GM12801 (cell line): ENCODE results near the gene LRGUK.

Experiments used
- CTCF ChIP-seq: IDR thresholded peaks from one replicate; pipeline ENCODE4 v1.5.1; 2011; ENCODE audit warnings: control low read depth; ENCODE audit not compliant: insufficient read length; ENCODE audit errors: extremely low read depth

LRGUK gene

GRCh38 chr7:134188311-134188710, 61.2 kb downstream of the LRGUK start:
- no peak for TF ChIP-seq CTCF

- TF ChIP-seq CTCF = no peak
These were observed 62.4 kb downstream of the LRGUK start for GRCh38 chr7:134189559-134189958.

- no peak for TF ChIP-seq CTCF
These were observed 64.7 kb downstream of the LRGUK start for GRCh38 chr7:134191876-134192275.

- TF ChIP-seq CTCF = no peak
These were observed 66.1 kb downstream of the LRGUK start for GRCh38 chr7:134193240-134193639.

- TF ChIP-seq CTCF = no peak
These were observed 68.1 kb downstream of the LRGUK start for GRCh38 chr7:134195252-134195651.

GRCh38 chr7:134196439-134196838, 69.3 kb downstream of the LRGUK start:
- TF ChIP-seq CTCF = no peak

GRCh38 chr7:134197345-134197744, 70.2 kb downstream of the LRGUK start:
- TF ChIP-seq CTCF = no peak

- TF ChIP-seq CTCF = no peak
These were observed 73.8 kb downstream of the LRGUK start for GRCh38 chr7:134200970-134201369.
